Astrocyte (in vitro differentiated cells and primary cell): ENCODE data around the gene DTNBP1. TPM values are rescaled to one million over a fixed set of nuclear protein-coding genes. Genes with fewer than 3 reads are reported as not detected.

Experiments used
- DNase-seq: peaks from one replicate; pipeline ENCODE4 v3.0.0-alpha.2; 2010; ENCODE audit warnings: low read depth
- FAIRE-seq: peaks from 2 replicates; lab custom pipeline; 2011; peaks lifted over from hg19 to GRCh38; lab: Jason Lieb, UNC
- H2AFZ ChIP-seq: 2 replicates; pipeline ENCODE4 v1.6.0; 2012; ENCODE audit warnings: low read depth, low read length, inconsistent platforms
- H3K27ac ChIP-seq: 2 replicates; pipeline ENCODE4 v1.5.1; 2011; ENCODE audit warnings: low read depth, low read length, inconsistent platforms
- H3K27me3 ChIP-seq: 2 replicates; pipeline ENCODE4 v1.6.0; 2011; ENCODE audit warnings: low read length, inconsistent platforms; ENCODE audit not compliant: insufficient read depth
- H3K36me3 ChIP-seq: 2 replicates; pipeline ENCODE4 v1.5.1; 2011; ENCODE audit warnings: low read length, inconsistent platforms; ENCODE audit not compliant: insufficient read depth
- H3K4me1 ChIP-seq: 2 replicates; pipeline ENCODE4 v1.5.1; 2011; ENCODE audit warnings: low read length, inconsistent platforms; ENCODE audit not compliant: insufficient read depth
- H3K4me2 ChIP-seq: 2 replicates; pipeline ENCODE4 v1.6.0; 2012; ENCODE audit warnings: low read length, inconsistent platforms
- H3K4me3 ChIP-seq: 2 replicates; pipeline ENCODE4 v1.5.1; 2011; ENCODE audit warnings: low read depth, mild to moderate bottlenecking, low read length, inconsistent platforms; ENCODE audit not compliant: insufficient read depth
- H3K79me2 ChIP-seq: 2 replicates; pipeline ENCODE4 v1.6.0; 2012; ENCODE audit warnings: mild to moderate bottlenecking, low read length, inconsistent platforms; ENCODE audit not compliant: insufficient read depth
- H3K9ac ChIP-seq: 2 replicates; pipeline ENCODE4 v1.6.0; 2012; ENCODE audit warnings: mild to moderate bottlenecking, low read length, inconsistent platforms
- H3K9me3 ChIP-seq: 2 replicates; pipeline ENCODE4 v1.5.1; 2012; ENCODE audit warnings: low read depth, mild to moderate bottlenecking, low read length, inconsistent platforms; ENCODE audit not compliant: insufficient read depth
- H4K20me1 ChIP-seq: 2 replicates; pipeline ENCODE4 v1.6.0; 2012; ENCODE audit warnings: low read length, inconsistent platforms; ENCODE audit not compliant: insufficient read depth
- H3K27ac Mint-ChIP-seq: one replicate; pipeline ENCODE4 v1.8.0; 2021; ENCODE audit warnings: mild to moderate bottlenecking, mixed read lengths; ENCODE audit not compliant: unreplicated experiment
- H3K27me3 Mint-ChIP-seq: one replicate; pipeline ENCODE4 v1.8.0; 2021; ENCODE audit warnings: low read depth, mixed read lengths; ENCODE audit not compliant: unreplicated experiment
- H3K36me3 Mint-ChIP-seq: one replicate; pipeline ENCODE4 v1.8.0; 2021; ENCODE audit warnings: low read depth, mixed read lengths; ENCODE audit not compliant: unreplicated experiment
- H3K4me1 Mint-ChIP-seq: one replicate; pipeline ENCODE4 v1.8.0; 2021; ENCODE audit warnings: low read depth, mixed read lengths; ENCODE audit not compliant: unreplicated experiment
- H3K4me3 Mint-ChIP-seq: one replicate; pipeline ENCODE4 v1.8.0; 2021; ENCODE audit warnings: mild to moderate bottlenecking, moderate library complexity, mixed read lengths; ENCODE audit not compliant: unreplicated experiment
- H3K9me3 Mint-ChIP-seq: one replicate; pipeline ENCODE4 v1.8.0; 2021; ENCODE audit warnings: mild to moderate bottlenecking, mixed read lengths; ENCODE audit not compliant: unreplicated experiment
- EZH2 ChIP-seq: IDR thresholded peaks from 2 replicates; pipeline ENCODE4 v1.6.1; 2012; ENCODE audit warnings: mild to moderate bottlenecking, low read length, inconsistent platforms; ENCODE audit not compliant: insufficient read depth
- total RNA-seq: library from RNA; stranded (reverse); gene quantifications from 2 replicates; pipeline ENCODE4 v1.2.1, GENCODE V29; 2021
- TF ChIP-seq, protein P1 (sequence below): IDR thresholded peaks from 2 replicates; pipeline ENCODE4 v1.5.1; 2011; ENCODE audit warnings: low read depth, mild to moderate bottlenecking, inconsistent platforms, low read length, moderate library complexity; ENCODE audit not compliant: insufficient read depth

DTNBP1 gene
- total RNA-seq, 1 donor from 2014 or later: 13.0 TPM

DNA sequence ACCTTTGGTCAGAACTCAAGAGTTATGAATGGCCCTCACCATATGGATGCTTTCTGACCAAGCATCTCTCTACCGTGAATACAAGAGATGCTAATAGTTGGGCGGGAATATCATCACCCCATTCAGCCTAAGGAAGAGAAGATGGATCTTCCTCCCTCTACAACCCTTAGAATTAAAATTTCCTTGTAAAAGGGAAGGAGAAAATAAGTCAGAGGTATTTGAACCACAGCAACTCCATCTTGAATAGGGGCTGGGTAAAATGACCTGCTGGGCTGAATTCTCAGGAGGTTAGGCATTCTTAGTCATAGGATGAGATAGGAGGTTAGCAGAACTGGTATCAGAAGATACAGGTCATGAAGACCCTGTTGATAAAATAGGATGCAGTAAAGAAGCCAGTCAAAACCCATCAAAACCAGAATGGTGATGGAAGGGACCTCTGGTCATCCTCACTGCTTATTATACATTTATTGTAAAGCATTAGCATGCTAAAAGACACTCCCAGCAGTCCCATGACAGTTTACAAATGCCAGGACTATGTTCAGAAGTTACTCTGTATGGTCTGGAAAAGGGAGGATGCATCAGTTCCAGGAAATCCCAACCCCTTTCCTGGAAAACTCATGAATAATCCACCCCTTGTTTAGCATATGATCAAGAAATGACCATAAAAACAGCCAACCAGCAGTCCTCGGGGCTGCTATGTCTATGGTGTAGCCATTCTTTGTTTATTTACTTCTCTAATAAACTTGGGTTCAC lies 101.2 kb downstream of the DTNBP1 start:
- DNase-seq: no peak
- Histone ChIP-seq H3K9me3 (no peaks in the 10 kb centered on the region), H3K27me3 (no peaks in the 10 kb centered on the region), H2AFZ (no peak overlapping the region), H3K27ac (no peak overlapping the region), H3K9ac (no peak overlapping the region), H3K36me3 (no peaks in the 10 kb centered on the region), H3K4me3 (no peak overlapping the region), H3K4me1 (no peaks in the 10 kb centered on the region), H3K79me2 (no peaks in the 10 kb centered on the region), H4K20me1 (peaks cover 3% of the 10 kb centered on the region), H3K4me2 (no peak overlapping the region)
- Mint-ChIP-seq H3K27ac (no peak overlapping the region), H3K4me1 (peaks cover 3% of the 10 kb centered on the region), H3K36me3 (peaks cover 2% of the 10 kb centered on the region), H3K27me3 (no peaks in the 10 kb centered on the region), H3K4me3 (no peak overlapping the region), H3K9me3 (no peaks in the 10 kb centered on the region)
- no peak for TF ChIP-seq EZH2
- TF ChIP-seq, protein P1, sequence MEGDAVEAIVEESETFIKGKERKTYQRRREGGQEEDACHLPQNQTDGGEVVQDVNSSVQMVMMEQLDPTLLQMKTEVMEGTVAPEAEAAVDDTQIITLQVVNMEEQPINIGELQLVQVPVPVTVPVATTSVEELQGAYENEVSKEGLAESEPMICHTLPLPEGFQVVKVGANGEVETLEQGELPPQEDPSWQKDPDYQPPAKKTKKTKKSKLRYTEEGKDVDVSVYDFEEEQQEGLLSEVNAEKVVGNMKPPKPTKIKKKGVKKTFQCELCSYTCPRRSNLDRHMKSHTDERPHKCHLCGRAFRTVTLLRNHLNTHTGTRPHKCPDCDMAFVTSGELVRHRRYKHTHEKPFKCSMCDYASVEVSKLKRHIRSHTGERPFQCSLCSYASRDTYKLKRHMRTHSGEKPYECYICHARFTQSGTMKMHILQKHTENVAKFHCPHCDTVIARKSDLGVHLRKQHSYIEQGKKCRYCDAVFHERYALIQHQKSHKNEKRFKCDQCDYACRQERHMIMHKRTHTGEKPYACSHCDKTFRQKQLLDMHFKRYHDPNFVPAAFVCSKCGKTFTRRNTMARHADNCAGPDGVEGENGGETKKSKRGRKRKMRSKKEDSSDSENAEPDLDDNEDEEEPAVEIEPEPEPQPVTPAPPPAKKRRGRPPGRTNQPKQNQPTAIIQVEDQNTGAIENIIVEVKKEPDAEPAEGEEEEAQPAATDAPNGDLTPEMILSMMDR: no peak
- FAIRE-seq: no peak

DNA sequence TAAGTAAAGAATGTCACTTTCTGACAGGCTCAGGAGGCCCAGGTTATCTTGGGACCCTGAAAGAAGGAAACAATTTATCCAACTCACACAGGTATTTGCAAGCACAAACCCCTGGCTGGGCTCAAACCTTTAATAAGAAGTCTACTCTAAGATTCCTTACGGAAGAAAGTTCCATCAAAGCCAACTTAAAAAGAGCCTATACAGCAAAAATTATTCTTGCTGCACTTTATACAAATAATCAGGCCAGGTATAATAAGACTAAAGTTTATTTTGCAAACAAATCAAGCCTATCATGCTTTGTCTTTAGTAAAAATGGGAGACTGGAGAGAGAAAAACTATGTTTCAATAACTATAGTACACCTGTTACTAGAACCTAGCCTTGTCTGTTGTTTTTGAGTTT lies 102.1 kb downstream of the DTNBP1 start:
- Histone ChIP-seq H3K4me2 (no peak overlapping the region), H3K79me2 (no peaks in the 10 kb centered on the region), H2AFZ (no peak overlapping the region), H3K27ac (no peak overlapping the region), H3K4me3 (no peak overlapping the region), H4K20me1 (peaks cover 3% of the 10 kb centered on the region), H3K36me3 (no peaks in the 10 kb centered on the region), H3K27me3 (no peaks in the 10 kb centered on the region), H3K9ac (no peak overlapping the region), H3K9me3 (no peaks in the 10 kb centered on the region), H3K4me1 (no peaks in the 10 kb centered on the region)
- TF ChIP-seq EZH2: no peak
- TF ChIP-seq, protein P1: no peak
- no peak for DNase-seq
- no peak for FAIRE-seq
- Mint-ChIP-seq H3K36me3 (peaks cover 2% of the 10 kb centered on the region), H3K4me1 (peaks cover 3% of the 10 kb centered on the region), H3K27ac (no peak overlapping the region), H3K27me3 (no peaks in the 10 kb centered on the region), H3K4me3 (no peak overlapping the region), H3K9me3 (no peaks in the 10 kb centered on the region)

DNA sequence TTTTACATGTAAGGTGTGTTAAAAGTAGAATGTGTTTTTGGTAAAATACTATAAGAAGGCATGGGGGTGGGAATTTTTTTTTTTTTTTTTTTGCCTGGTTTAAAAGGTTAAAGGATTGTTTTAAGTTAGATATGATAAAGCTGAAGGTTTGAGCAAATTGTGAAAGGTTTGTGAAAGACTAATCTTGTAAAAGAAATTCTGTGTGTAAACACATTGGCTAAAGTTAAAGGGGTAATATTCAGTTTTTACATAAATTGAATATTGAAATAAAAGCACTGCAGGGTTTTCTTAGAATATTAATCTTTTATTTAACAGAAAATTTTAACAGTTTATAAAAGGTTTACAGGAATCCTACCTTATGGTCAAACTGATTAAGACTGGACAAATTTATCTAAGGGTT lies 105.7 kb downstream of the DTNBP1 start:
- Histone ChIP-seq H3K27ac (no peak overlapping the region), H3K4me1 (no peaks in the 10 kb centered on the region), H3K27me3 (no peaks in the 10 kb centered on the region), H3K9ac (no peak overlapping the region), H3K36me3 (no peaks in the 10 kb centered on the region), H3K4me2 (no peak overlapping the region), H2AFZ (no peak overlapping the region), H3K79me2 (no peaks in the 10 kb centered on the region), H3K9me3 (no peaks in the 10 kb centered on the region), H4K20me1 (peaks cover 3% of the 10 kb centered on the region), H3K4me3 (no peak overlapping the region)
- no peak overlapping the region for H3K4me3 Mint-ChIP-seq
- no peaks in the 10 kb centered on the region for H3K36me3 Mint-ChIP-seq
- no peaks in the 10 kb centered on the region for H3K9me3 Mint-ChIP-seq
- TF ChIP-seq, protein P1: no peak
- TF ChIP-seq EZH2: no peak
- no peak overlapping the region for H3K27ac Mint-ChIP-seq
- DNase-seq: no peak
- peaks cover 3% of the 10 kb centered on the region for H3K4me1 Mint-ChIP-seq
- no peak for FAIRE-seq
- no peaks in the 10 kb centered on the region for H3K27me3 Mint-ChIP-seq
